IMR-90 (cell line): ENCODE results near the gene ABCC4. TPM values are rescaled to one million over a fixed set of nuclear protein-coding genes. Genes with fewer than 3 reads are reported as not detected.

Experiments used
- ATAC-seq: fragments of 200-7000 bp; cut with Tn5 transposase; 2 replicates; pipeline ENCODE4 v1.9.1; 2020; ENCODE audit warnings: low read depth, mild to moderate bottlenecking, moderate library complexity
- BruUV-seq: library from RNA; stranded (reverse); fragments of 400-500 nt; replicated peaks from 2 replicates; lab custom pipeline; 2021; lab: Mats Ljungman, UMichigan
- CTCF ChIA-PET: fragments of 300-600 bp; formaldehyde crosslinking; extraction: SDS; loops from one replicate; lab custom pipeline; 2021; ENCODE audit warnings: antibody characterized with exemption; lab: Yijun Ruan, JAX
- POLR2A ChIA-PET: fragments of 300-600 bp; sonication (Branson Sonifier 250); formaldehyde crosslinking; loops from one replicate; lab custom pipeline; 2022; ENCODE audit warnings: antibody characterized with exemption; ENCODE audit not compliant: unreplicated experiment; lab: Charles Lee
- DNase-seq: peaks from one replicate; pipeline ENCODE4 v3.0.0; 2013
- H2AFZ ChIP-seq: replicated peaks from 2 replicates; pipeline ENCODE3; 2013; ENCODE audit warnings: low read length, mild to moderate bottlenecking; ENCODE audit not compliant: poor library complexity
- H2AK5ac ChIP-seq: 2 replicates; pipeline ENCODE4 v1.6.1; 2013; ENCODE audit warnings: low read depth, low read length, inconsistent platforms
- H2AK9ac ChIP-seq: replicated peaks from 2 replicates; pipeline ENCODE3; 2013; ENCODE audit warnings: mild to moderate bottlenecking, low read depth, low read length, moderate library complexity; ENCODE audit not compliant: poor library complexity
- H2BK120ac ChIP-seq: 2 replicates; pipeline ENCODE4 v1.6.1; 2013; ENCODE audit warnings: low read depth, low read length, inconsistent platforms
- H2BK15ac ChIP-seq: 3 replicates; pipeline ENCODE4 v1.6.1; 2013; ENCODE audit warnings: low read depth, low read length, inconsistent platforms
- H2BK20ac ChIP-seq: 2 replicates; pipeline ENCODE4 v1.6.1; 2013; ENCODE audit warnings: low read depth, mild to moderate bottlenecking, inconsistent platforms, low read length, moderate library complexity
- H2BK5ac ChIP-seq: 2 replicates; pipeline ENCODE4 v1.6.1; 2013; ENCODE audit warnings: mild to moderate bottlenecking, low read depth, low read length, inconsistent platforms; ENCODE audit not compliant: poor library complexity, severe bottlenecking
- H3K14ac ChIP-seq: replicated peaks from 2 replicates; pipeline ENCODE4 v1.6.1; 2013; ENCODE audit warnings: low read depth, low read length, inconsistent platforms
- H3K18ac ChIP-seq: 2 replicates; pipeline ENCODE4 v1.6.1; 2013; ENCODE audit warnings: low read depth, low read length, control low read depth
- H3K23ac ChIP-seq: 2 replicates; pipeline ENCODE4 v1.6.1; 2013; ENCODE audit warnings: low read depth, low read length, inconsistent platforms
- H3K27ac ChIP-seq: 2 replicates; pipeline ENCODE4 v1.5.1; 2013; ENCODE audit warnings: mild to moderate bottlenecking, control low read depth, low read length; ENCODE audit not compliant: insufficient read depth
- H3K27me3 ChIP-seq: 2 replicates; pipeline ENCODE4 v1.6.1; 2013; ENCODE audit warnings: low read length; ENCODE audit not compliant: control insufficient read depth, insufficient read depth
- H3K36me3 ChIP-seq: 2 replicates; pipeline ENCODE4 v1.6.1; 2013; ENCODE audit warnings: low read length, mixed read lengths; ENCODE audit not compliant: control insufficient read depth, insufficient read depth
- H3K4ac ChIP-seq: 2 replicates; pipeline ENCODE4 v1.6.1; 2013; ENCODE audit warnings: low read depth, low read length, inconsistent platforms
- H3K4me1 ChIP-seq: 2 replicates; pipeline ENCODE4 v1.6.1; 2013; ENCODE audit warnings: low read length, mixed read lengths; ENCODE audit not compliant: control insufficient read depth, insufficient read depth
- H3K4me2 ChIP-seq: 2 replicates; pipeline ENCODE4 v1.6.1; 2013; ENCODE audit warnings: low read depth, mild to moderate bottlenecking, control low read depth, low read length, moderate library complexity
- H3K4me3 ChIP-seq: 2 replicates; pipeline ENCODE4 v1.5.1; 2013; ENCODE audit warnings: low read depth, mild to moderate bottlenecking, control low read depth, low read length, moderate library complexity; ENCODE audit not compliant: insufficient read depth
- H3K56ac ChIP-seq: 2 replicates; pipeline ENCODE4 v1.6.1; 2013; ENCODE audit warnings: low read length, inconsistent platforms; ENCODE audit not compliant: insufficient read depth; ENCODE audit errors: extremely low read depth
- H3K79me1 ChIP-seq, 2 experiments: 2 replicates each; pipeline ENCODE4 v1.6.1; 2013; ENCODE audit warnings: low read length in 2 of 2, inconsistent platforms in 1 of 2, low read depth in 1 of 2
- H3K9ac ChIP-seq: 2 replicates; pipeline ENCODE4 v1.6.1; 2013; ENCODE audit warnings: low read depth, low read length, control low read depth
- H3K9me1 ChIP-seq: 2 replicates; pipeline ENCODE4 v1.6.1; 2013; ENCODE audit warnings: low read length, inconsistent platforms; ENCODE audit not compliant: insufficient read depth
- H3K9me3 ChIP-seq: 2 replicates; pipeline ENCODE4 v1.6.1; 2013; ENCODE audit warnings: low read length; ENCODE audit not compliant: control insufficient read depth, insufficient read depth
- H4K20me1 ChIP-seq: 2 replicates; pipeline ENCODE4 v1.6.1; 2013; ENCODE audit warnings: low read length, inconsistent platforms; ENCODE audit not compliant: insufficient read depth
- H4K5ac ChIP-seq: 2 replicates; pipeline ENCODE4 v1.6.1; 2013; ENCODE audit warnings: mild to moderate bottlenecking, low read depth, low read length, control low read depth
- H4K8ac ChIP-seq, 2 experiments: 2 replicates each; pipeline ENCODE4 v1.6.1; 2013; ENCODE audit warnings: low read depth in 2 of 2, low read length in 2 of 2, control low read depth in 1 of 2, inconsistent platforms in 1 of 2
- H4K91ac ChIP-seq: 2 replicates; pipeline ENCODE4 v1.6.1; 2013; ENCODE audit warnings: low read depth, low read length, inconsistent platforms; ENCODE audit not compliant: insufficient read depth
- BHLHE40 ChIP-seq: fragments of 150-350 bp; IDR thresholded peaks from 2 replicates; pipeline ENCODE4 v1.6.1; 2016; ENCODE audit warnings: mild to moderate bottlenecking, low read depth, low read length
- CEBPB ChIP-seq: IDR thresholded peaks from 2 replicates; pipeline ENCODE4 v1.6.1; 2012; ENCODE audit warnings: low read depth, low read length, improper control_type of control experiment
- CHD1 ChIP-seq: IDR thresholded peaks from 2 replicates; pipeline ENCODE4 v1.6.1; 2012; ENCODE audit warnings: low read depth, low read length, improper control_type of control experiment
- CTCF ChIP-seq: conservative IDR thresholded peaks from 2 replicates; pipeline ENCODE4 v1.5.1; 2012; ENCODE audit warnings: mild to moderate bottlenecking, low read depth, low read length, improper control_type of control experiment
- ELK1 ChIP-seq: fragments of 150-350 bp; IDR thresholded peaks from 2 replicates; pipeline ENCODE4 v1.6.1; 2016; ENCODE audit warnings: low read depth, mild to moderate bottlenecking, low read length, moderate library complexity, borderline replicate concordance
- FOS ChIP-seq: fragments of 150-350 bp; IDR thresholded peaks from 2 replicates; pipeline ENCODE4 v1.6.1; 2016; ENCODE audit warnings: low read depth, low read length
- MAZ ChIP-seq: IDR thresholded peaks from 2 replicates; pipeline ENCODE4 v1.6.1; 2012; ENCODE audit warnings: low read depth, mild to moderate bottlenecking, low read length, improper control_type of control experiment, moderate library complexity, borderline replicate concordance
- MXI1 ChIP-seq: IDR thresholded peaks from 2 replicates; pipeline ENCODE4 v1.6.1; 2012; ENCODE audit warnings: low read depth, mild to moderate bottlenecking, low read length, moderate library complexity, borderline replicate concordance
- NFE2L2 ChIP-seq: fragments of 150-350 bp; IDR thresholded peaks from 2 replicates; pipeline ENCODE4 v1.6.1; 2016; ENCODE audit warnings: low read depth, mild to moderate bottlenecking, low read length
- POLR2A ChIP-seq: IDR thresholded peaks from 2 replicates; pipeline ENCODE4 v1.6.1; 2012; ENCODE audit warnings: mild to moderate bottlenecking, low read depth, low read length
- RAD21 ChIP-seq: IDR thresholded peaks from 2 replicates; pipeline ENCODE4 v1.6.1; 2012; ENCODE audit warnings: low read length, improper control_type of control experiment
- RCOR1 ChIP-seq: IDR thresholded peaks from 2 replicates; pipeline ENCODE4 v1.6.1; 2012; ENCODE audit warnings: mild to moderate bottlenecking, low read length, improper control_type of control experiment; ENCODE audit not compliant: insufficient replicate concordance
- RFX5 ChIP-seq: IDR thresholded peaks from 2 replicates; pipeline ENCODE4 v1.8.0; 2012; ENCODE audit warnings: low read depth, mild to moderate bottlenecking, low read length, moderate library complexity
- SMC3 ChIP-seq: fragments of 150-350 bp; IDR thresholded peaks from 2 replicates; pipeline ENCODE4 v1.6.1; 2016; ENCODE audit warnings: low read depth, mild to moderate bottlenecking, antibody characterized with exemption, low read length, moderate library complexity
- WGBS, 2 experiments: methylation state at CpG; one replicate each; pipeline versions ENCODE4 v1.1.5 to v1.1.7; 2013; ENCODE audit warnings: missing lambda C conversion rate in 2 of 2; ENCODE audit not compliant: insufficient read length in 1 of 2; ENCODE audit errors: extremely low coverage in 2 of 2; 5-methylcytosine and 5-hydroxymethylcytosine counted together
- dilution Hi-C: fragments of 300-500 bp; cut with HindIII; formaldehyde crosslinking; loops from one replicate; pipeline ENCODE4 v1.14.3; 2018; ENCODE audit warnings: low sequenced_read_pairs; ENCODE audit not compliant: unreplicated experiment
- in situ Hi-C: fragments of 300-500 bp; cut with MboI; formaldehyde crosslinking; loops from 3 replicates; pipeline ENCODE4 v1.14.3; 2019; ENCODE audit warnings: low sequenced_read_pairs, inconsistent platforms, mixed read lengths
- intact Hi-C: fragments of 100-400 bp; cut with micrococcal nuclease; formaldehyde crosslinking; loops from 2 replicates; pipeline ENCODE4 v1.10.0; 2022
- polyA plus RNA-seq, 3 experiments: library from polyadenylated mRNA; depleted of rRNA; stranded (reverse); fragments of >200 nt; gene quantifications; 2 replicates each; pipeline ENCODE4 v1.2.3, GENCODE V29; 2012; ENCODE audit warnings: low replicate concordance in 1 of 3
- total RNA-seq: library from RNA; depleted of rRNA; stranded (reverse); fragments of >200 nt; gene quantifications from 2 replicates; pipeline ENCODE4 v1.2.3, GENCODE V29; 2012

The ABCC4 gene
- total and polyA plus RNA-seq, 2 of the 4 experiments (the other 2 are of a cell fraction): 16.6 to 41.4 TPM

GRCh38 chr13:95067303-95067702, 233.9 kb downstream of the ABCC4 start:
- POLR2A ChIA-PET: no interaction called here
- no peak overlapping the region for H2AFZ ChIP-seq
- no peak overlapping the region for H3K14ac ChIP-seq
- no peak overlapping the region for H3K56ac ChIP-seq
- no CpG with 5 or more reads among the region's 3 CpGs for WGBS, 2 experiments
- H3K4ac ChIP-seq: no peak overlapping the region
- dilution Hi-C loops (no loop called here), in situ Hi-C loops (no loop called here), intact Hi-C loops (no loop called here)
- no peak overlapping the region for H4K5ac ChIP-seq
- peaks cover 14% of the 10 kb centered on the region for H3K9me1 ChIP-seq
- H3K9ac ChIP-seq: no peak overlapping the region
- H2AK9ac ChIP-seq: no peak overlapping the region
- DNase-seq (peak; percentile 46), ATAC-seq (peak; percentile 51; the same call in 1 of the 2 replicates)
- no peak for TF ChIP-seq CEBPB
- no peak for TF ChIP-seq BHLHE40
- TF ChIP-seq RAD21: no peak
- TF ChIP-seq MXI1: no peak
- no peak for TF ChIP-seq SMC3
- TF ChIP-seq CTCF: no peak
- TF ChIP-seq MAZ: no peak
- no peak for TF ChIP-seq POLR2A
- no peak for TF ChIP-seq FOS
- TF ChIP-seq CHD1: no peak
- no peak for TF ChIP-seq RFX5
- no peak for TF ChIP-seq ELK1
- no peak for TF ChIP-seq RCOR1
- no peak for TF ChIP-seq NFE2L2
- no peaks in the 10 kb centered on the region for H3K9me3 ChIP-seq
- H2BK15ac ChIP-seq: no peak overlapping the region
- H3K4me1 ChIP-seq: peaks cover 3% of the 10 kb centered on the region
- H4K20me1 ChIP-seq: peaks cover 4% of the 10 kb centered on the region; the same call in 1 of the 2 replicates
- H3K79me1 ChIP-seq: peaks cover 0 to 23% of the 10 kb centered on the region in 2 experiments; a peak in 2 of 4 replicates
- no peak overlapping the region for H3K18ac ChIP-seq
- peaks cover 46% of the 10 kb centered on the region for H3K36me3 ChIP-seq
- H2AK5ac ChIP-seq: no peak overlapping the region
- H2BK5ac ChIP-seq: no peak overlapping the region
- H2BK20ac ChIP-seq: no peak overlapping the region
- CTCF ChIA-PET: no interaction called here
- H3K4me3 ChIP-seq: no peak overlapping the region
- H3K23ac ChIP-seq: no peak overlapping the region
- H4K91ac ChIP-seq: no peak overlapping the region
- no peak overlapping the region for H3K4me2 ChIP-seq
- H3K27me3 ChIP-seq: no peaks in the 10 kb centered on the region
- H4K8ac ChIP-seq: no peak overlapping the region
- H2BK120ac ChIP-seq: no peak overlapping the region
- no peak overlapping the region for H3K27ac ChIP-seq
- no TSS peak for BruUV-seq
